Measurements from ENCODE around the gene CERS5. TPM values are rescaled to one million over a fixed set of nuclear protein-coding genes. Genes with fewer than 3 reads are reported as not detected.

CERS5 gene
- total RNA-seq, 1 donor from 2014 or later: 37.7 TPM

DNA sequence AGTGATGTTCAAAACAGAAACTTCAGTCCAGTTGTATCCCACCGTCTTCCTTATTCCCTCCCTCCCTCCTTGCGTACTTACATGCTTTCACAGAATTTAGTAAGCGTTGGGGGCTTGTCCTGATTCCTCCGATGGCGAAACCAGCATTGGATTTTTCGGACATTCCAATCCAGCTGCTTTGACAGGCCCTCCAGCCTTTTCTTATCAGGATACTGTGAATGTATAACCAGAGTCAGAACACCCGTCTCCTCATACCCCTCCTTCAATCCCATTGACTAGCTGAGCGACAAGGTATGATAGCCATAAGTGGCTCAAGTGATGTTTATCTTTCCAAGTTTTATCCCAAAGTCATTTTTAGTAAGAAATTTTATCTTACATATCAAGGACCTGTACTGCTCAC lies 24.2 kb downstream of the CERS5 start:
- no peak for DNase-seq (ENCODE audit: extremely low read depth, low read depth, low spot score)

DNA sequence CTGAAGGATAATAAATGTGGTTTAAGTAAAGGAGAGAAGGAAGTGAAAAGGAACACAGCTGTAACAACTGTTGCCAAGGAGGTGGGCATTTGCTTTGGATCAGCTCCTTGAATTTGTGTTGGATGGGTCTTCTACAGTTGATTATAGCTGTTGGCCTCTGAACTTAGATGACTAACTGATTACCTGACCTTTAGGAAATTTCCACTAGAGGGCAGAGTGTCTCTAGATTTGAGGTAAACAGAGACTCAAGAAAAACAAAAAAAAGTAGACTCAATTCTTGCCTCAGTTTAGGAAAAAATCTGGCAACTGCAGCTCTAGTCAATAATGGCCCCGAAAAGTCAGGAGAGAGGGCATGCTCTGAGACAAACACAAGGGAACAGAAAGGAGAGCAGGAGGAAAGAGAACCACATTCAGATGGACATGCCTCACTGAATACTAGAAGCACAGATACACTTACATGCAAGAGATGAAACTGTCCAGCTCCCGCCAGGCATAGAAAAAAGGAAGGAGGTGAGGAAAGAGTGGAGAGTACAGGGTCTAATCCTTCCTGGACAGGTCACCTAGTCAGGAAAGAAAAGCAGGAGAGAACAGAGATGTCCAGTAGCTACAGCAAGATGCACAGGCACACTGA lies 34.5 kb downstream of the CERS5 start:
- DNase-seq (ENCODE audit: extremely low read depth, low read depth, low spot score): no peak

DNA sequence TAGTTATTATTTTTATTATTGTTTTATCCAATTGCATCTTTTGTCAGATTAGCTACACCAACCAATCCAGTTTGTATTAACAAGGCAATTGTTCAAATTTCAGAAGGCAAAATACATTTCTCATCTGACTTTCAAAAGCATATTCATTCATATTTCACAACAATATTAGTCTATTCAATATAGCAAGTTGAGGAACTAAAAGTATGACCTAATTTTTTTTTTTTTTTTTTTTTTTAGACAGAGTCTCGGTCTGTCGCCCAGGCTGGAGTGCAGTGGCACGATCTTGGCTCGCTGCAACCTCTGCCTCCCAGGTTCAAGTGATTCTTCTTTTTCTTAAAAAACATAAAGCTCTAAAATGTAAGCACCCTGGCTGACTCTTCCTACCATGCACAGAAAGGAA lies 37.9 kb downstream of the CERS5 start:
- no peak for DNase-seq (ENCODE audit: extremely low read depth, low read depth, low spot score)

DNA sequence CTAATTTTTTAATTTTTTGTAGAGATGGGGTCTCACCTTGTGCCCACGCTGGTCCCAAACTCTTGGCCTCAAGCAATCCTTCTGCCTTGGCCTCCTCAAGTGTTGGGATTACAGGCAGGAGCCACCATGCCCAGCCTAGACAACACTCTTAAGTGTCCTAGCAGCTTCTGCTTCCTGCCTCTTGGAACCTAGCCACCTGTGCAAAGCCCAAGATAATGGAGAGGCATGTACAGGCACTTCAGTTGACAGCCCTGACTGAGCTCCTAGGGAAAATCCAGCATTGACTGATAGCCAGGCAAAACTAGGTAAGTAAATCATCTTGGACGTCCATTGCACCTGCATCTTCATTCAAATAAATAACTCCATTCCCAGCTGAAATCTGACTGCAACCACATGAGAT lies 39.6 kb downstream of the CERS5 start:
- no peak for DNase-seq (ENCODE audit: extremely low read depth, low read depth, low spot score)

DNA sequence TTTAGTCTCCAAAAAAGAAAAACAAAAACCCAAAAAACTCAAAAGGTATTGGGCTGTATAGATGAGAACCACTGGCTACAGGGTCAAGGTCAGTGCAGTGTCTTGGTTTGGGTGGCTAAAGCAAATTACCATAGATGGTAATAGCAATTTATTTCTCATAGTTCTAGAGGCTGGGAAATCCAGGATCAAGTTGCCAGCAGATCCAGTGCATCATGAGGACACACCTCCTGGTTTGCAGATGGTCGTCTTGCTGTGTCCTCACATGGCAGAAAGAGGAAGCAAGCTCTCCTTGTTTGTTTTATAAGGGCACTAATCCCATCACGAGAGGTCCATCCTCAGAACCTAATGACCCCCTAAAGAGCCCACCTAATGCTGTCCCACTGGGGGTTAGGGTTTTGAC lies 44.0 kb downstream of the CERS5 start:
- DNase-seq (ENCODE audit: extremely low read depth, low read depth, low spot score): no peak

DNA sequence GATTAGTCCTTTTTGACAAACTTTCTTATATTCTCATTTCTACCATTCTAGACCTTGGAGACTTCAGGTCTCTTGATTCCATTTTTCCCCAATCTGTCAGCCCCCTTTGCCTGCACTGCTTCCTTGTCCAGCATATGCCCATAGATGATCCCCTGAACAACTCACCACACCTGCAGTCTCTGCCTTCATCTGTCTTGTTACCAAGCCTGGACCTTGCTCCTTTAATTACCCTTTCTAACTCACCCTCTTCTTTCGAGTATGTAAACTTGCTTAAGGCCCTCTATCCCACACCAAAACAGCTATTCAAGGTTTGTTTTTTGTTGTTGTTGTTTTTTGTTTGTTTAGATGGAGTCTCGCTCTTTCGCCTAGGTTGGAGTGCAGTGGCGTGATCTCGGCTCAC lies 45.5 kb downstream of the CERS5 start:
- DNase-seq (ENCODE audit: extremely low read depth, low read depth, low spot score): no peak

DNA sequence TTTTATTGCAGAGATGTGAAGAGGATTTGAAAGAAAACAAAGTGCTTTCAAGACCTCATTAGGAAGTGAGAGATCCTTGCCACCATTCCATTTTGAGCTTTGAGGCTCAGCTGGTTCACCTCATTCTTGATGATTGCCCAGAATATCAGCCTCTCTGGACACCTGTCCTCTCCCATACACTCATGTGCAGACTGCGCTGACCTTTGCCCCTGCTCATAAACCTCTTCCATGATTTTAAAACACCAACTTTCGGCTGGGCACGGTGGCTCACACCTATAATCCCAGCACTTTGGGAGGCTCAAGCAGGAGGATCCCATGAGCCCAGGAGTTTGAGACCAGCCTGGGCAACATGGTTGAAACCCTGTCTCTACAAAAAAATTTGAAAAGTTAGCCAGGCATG lies 46.2 kb downstream of the CERS5 start:
- DNase-seq (ENCODE audit: extremely low read depth, low read depth, low spot score): no peak

DNA sequence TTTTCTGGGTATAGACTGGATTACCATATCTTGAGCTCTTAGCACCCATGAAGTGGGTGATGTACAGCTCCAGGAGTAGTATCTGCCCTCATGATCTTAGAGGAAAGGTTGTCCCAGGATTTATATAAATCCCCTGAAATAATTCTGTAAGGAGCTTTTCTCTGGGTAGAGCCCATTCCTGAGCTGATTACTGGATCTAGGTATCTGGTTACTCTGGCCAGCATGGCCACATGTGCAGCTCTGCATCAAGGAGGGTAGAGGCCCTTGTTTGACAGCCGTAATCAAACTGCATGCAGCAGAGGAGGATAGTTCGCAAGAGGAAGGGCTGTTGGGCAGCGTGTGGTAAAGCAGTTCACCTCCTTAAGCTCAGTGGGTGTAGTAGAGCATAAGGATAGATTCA lies 46.6 kb downstream of the CERS5 start:
- no peak for DNase-seq (ENCODE audit: extremely low read depth, low read depth, low spot score)

DNA sequence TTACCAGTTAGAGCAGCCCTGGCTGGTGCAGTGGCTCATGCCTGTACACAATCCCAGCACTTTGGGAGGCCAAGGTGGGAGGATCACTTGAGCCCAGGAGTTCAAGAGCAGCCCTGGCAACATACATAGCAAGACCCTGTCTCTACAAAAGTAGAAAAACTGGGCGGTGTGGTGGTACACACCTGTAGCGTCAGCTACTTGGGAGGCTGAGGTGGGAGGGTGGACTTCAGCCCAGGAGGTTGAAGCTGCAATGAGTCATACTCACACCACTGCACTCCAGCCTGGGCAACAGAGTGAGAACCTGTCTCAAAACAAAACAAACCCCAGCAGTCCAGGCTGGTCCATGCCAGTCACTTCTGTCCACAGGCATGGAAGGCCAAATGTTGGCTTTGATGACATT lies 47.8 kb downstream of the CERS5 start:
- no peak for DNase-seq (ENCODE audit: extremely low read depth, low read depth, low spot score)

DNA sequence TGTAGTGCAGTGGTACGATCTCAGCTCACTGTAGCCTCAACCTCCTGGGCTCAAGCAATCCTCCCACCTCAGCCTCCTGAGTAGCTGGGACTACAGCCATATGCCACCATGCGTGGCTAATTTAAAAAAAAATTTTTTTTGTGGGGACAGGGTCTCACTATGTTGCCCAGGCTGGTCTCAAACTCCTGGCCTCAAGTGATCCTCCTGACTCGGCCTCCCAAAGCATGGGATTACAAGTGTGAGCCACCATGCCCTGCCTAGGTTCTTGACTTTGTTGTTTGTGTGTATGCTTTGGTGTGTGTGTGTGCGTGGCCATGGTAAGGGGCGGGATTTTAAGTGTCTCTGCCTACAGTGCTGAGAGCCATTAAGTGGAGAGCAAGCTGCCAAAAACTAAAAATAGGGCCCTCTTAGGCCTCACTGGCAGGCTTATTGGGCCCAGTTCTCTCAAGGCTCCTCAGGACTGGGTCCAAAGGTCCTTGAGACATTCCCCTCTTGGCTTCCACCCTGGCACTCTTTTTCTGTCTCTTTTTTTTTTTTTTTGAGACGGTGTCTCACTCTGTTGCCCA lies 50.0 kb downstream of the CERS5 start:
- no peak for DNase-seq (ENCODE audit: extremely low read depth, low read depth, low spot score)

DNA sequence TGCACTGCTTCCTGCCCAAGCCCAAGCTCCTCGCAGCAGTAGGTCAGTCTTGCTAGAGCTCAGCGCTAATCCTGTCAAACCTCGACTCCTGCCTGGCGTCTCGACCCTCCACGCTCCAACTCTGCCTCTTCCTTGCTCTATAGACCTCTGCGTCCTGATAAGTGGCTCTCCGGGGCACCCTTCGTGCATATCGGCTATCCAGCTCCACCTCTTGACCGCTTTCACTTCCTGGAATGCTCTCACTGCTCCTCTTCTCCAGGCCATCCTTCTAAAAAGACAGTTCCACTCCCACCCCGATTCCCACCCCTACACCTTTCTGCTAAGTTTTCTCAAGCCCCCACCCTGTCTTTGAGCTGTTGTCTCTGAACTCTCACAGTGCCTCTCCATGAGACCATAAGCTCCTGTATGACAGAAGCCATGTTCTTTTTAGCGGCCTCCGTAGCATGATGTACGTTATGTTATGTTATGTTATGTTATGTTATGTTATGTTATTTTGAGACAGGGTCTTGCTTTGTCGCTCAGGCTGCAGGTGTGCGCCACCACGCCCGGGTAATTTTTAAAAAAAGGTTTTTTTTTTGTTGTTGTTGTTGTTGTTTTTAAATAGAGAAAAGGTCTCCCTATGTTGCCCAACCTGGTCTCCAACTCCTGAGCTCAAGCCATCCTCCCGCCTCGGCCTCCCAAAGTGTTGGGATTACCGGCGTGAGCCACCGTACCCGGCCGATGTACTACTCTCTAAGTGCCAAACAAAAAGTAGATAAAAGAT lies 54.5 kb downstream of the CERS5 start:
- DNase-seq (ENCODE audit: extremely low read depth, low read depth, low spot score): no peak

DNA sequence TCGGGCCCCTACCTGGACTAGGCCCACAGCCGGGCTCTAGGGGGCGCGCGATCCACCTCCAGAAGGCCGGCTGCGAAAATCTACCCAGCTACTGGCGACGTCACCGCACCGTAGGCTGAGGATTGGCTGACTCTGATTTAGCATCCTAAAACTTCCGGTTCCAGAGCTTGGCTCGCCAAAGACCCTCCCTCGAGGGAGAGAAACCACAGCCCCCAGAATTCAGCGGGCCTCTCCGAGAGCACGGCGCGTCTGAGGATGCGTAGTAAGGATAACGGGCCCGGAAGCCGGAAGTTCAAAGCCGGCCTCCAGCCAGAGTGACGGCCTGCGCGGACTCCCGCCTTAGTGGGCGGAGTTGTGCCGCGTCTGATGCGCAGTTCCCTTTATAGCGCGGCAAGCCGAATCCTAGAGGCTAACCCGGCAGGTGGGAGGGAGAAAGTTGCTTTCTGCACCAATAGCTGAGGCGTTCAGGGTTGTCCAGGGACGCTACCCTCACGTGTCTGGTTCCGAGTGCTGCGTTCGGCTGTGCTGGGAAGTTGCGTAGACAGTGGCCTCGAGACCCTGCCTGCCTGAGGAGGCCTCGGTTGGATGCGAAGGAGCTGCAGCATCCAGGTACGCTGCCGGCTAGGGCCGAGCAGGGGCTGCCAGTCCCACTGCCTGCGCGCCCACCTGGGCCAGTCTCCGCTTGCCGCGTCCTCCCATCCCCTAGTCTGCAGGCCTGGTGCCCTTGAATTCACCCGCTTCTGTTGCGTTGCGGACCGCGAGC lies 55.3 kb downstream of the CERS5 start, which contains the start of gene COX14:
Gene COX14 (plus strand): TSS at position 544 of the 763 bp plus-strand sequence. CDS start 7,808 bp downstream, outside the sequence.
- peak; percentile 96 for DNase-seq (ENCODE audit: extremely low read depth, low read depth, low spot score)

DNA sequence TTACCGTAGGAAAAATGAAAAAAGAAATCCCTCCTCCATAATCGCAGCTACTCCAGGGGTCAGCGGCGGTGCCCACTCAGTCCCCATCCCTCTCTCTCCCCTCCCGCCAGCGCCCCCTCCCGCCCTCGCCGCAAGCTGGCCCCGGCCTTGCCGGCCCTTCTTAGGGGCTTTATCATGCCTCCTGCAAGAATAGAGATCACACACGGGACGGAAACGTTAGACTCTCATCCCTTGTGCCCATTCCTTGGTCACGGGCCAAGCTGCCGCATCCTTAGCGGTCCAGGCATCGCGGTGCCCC lies 55.8 kb downstream of the CERS5 start:
- no peak for DNase-seq (ENCODE audit: extremely low read depth, low read depth, low spot score)

DNA sequence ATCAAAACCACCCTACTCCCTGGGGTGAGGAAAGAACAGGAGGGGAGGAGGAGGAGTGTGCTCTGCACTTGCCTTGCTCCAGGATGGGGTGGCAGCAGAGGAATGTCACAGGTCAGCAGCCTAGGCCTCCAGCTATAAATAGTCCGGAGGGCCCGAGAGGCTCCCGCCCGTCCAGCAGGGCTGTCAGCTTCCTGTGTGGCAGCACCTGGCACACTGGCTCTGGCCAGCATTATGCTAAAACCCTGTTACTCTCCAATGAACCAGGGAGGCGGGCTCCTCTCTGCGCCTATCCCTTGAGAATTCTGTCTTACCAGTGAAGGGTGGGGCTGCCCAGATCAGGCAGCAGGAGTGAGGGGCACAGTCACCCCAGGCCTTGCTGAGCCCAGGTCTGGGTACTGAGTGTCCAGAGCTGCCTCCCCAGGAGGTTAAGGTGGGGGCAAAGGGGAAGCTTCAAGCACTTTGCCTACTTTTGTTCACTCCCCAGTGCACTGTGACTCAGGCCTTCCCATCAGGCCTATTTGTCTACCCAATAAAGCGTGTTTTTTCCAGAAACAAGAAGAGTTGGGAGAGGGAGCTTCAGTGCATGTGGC lies 56.3 kb downstream of the CERS5 start:
- DNase-seq (ENCODE audit: extremely low read depth, low read depth, low spot score): no peak

DNA sequence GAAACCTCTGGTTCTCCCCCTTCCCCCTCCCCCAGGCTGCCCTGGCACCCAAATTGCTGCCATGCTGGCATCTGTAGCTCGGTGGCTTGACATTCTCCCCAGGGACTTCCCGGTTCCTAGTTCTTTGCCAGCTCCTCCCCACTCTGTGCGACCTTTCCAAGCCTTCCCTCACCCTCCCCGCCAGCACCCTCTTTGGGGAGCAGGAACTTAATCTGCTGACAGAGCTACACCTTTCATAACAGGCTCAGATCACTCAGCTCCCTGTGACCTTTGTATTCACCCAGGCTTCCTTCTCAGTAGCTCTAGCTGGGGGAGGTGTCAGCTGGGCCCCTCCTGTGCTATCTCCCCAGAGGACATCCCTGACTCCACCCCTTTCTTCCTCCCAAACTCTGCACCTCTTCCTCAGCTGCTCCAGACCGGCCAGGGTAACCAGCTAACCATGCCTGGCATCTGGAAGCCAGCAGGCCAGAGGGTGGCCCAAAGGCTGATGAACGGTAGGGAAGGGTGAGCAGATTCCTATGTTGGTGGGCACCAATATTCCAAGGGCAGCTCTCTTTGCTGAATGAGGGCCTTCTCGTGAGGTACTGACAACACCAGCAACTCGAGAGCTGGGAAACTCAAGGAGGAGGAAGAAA lies 56.9 kb downstream of the CERS5 start:
- DNase-seq (ENCODE audit: extremely low read depth, low read depth, low spot score): no peak

DNA sequence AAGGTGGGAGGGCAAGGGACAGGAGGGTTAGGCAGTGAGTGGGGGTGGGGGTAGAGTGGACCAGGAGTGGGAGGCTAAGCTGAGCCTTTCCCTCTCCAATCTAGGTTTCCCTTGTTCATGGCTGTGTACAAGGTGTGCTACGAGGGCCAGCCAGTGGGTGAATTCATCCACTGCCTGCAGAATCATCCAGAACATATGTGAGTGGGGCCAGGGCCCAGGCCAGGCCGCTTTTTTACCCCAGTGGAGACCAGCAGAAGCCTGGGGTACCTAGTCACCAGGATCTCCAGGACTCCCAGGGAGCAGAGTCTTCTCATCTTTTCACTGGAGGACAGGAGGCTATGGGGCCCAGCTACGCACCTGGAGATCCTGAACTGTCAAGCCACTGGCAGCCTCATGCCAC lies 57.9 kb downstream of the CERS5 start:
- DNase-seq (ENCODE audit: extremely low read depth, low read depth, low spot score): no peak

DNA sequence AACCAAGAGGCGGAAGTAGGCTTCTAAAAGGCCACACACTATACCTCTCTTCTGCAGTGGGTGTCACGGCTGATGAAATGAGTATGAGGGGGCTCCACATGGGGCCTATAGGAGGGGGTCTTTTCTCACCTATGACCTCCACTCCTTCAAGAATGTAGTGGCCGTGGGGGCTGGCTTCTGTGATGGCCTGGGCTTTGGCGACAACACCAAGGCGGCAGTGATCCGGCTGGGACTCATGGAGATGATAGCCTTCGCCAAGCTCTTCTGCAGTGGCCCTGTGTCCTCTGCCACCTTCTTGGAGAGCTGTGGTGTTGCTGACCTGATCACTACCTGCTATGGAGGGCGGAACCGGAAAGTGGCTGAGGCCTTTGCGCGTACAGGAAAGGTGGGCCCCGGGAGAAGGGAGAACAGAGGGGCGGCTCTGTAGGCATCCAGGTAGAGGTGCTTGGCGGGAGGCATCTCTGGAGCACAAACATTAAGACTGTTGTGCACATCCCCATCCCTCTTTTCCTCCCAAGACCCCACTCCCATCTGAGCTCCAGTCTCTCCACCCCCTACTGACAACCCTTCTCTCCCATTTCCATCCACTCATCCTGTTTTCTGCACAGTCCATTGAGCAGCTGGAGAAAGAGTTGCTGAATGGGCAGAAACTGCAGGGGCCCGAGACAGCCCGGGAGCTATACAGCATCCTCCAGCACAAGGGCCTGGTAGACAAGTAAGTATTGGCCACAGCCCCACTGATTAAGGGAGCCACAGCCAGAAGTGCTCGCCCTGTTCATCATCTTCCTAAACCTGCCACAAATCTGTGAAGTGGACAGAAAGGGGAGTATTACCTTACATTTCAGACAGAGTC lies 59.5 kb downstream of the CERS5 start:
- no peak for DNase-seq (ENCODE audit: extremely low read depth, low read depth, low spot score)

DNA sequence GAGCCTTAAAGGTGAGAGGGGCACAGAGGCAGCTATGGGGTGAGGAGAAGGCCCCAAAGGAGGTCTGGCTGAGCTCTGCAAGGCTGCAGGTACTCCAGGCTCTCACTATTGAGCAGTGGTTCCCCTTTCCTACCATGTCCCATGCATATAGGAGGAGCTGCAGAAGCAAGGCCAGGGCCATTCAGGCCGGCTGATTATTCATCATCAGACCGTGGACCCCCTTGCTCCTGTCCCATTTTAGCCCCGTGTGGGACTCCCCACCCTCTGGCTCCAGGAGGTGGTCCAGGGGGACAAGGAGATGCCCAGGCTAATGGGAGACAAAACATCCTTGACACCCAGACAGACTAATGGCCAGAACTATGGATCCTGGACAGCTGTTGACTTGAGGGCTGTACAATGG lies 60.3 kb downstream of the CERS5 start:
- no peak for DNase-seq (ENCODE audit: extremely low read depth, low read depth, low spot score)

DNA sequence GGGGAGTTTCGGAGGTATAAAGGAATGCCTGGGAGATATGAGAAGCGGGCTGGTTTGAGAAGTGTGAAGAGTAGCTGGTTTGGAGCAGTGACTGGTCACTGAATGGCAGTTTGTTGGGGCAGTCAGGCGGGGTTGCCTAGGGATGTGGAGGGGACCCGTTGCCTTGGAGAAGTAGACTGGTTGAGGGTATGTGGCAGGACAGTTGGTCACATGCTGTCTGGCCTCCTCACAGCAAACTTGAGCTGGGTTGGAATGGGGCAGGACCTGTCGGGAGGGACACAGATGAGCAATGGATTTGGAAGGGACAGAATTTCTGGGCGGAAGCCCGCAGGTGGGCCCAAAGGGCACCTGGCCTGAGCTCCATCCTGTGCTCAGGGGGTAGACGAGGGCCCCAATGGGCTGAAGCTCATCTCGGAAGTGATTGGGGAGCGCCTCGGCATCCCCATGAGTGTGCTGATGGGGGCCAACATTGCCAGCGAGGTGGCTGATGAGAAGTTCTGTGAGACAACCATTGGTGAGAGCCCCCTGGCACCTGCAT lies 61.2 kb downstream of the CERS5 start:
- no peak for DNase-seq (ENCODE audit: extremely low read depth, low read depth, low spot score)
